ENCODE measurements around the gene ZNF24. TPM values are rescaled to one million over a fixed set of nuclear protein-coding genes. Genes with fewer than 3 reads are reported as not detected.

Gene ZNF24
- polyA plus RNA-seq (ENCODE audit: insufficient read length), result 28.1 TPM

DNA sequence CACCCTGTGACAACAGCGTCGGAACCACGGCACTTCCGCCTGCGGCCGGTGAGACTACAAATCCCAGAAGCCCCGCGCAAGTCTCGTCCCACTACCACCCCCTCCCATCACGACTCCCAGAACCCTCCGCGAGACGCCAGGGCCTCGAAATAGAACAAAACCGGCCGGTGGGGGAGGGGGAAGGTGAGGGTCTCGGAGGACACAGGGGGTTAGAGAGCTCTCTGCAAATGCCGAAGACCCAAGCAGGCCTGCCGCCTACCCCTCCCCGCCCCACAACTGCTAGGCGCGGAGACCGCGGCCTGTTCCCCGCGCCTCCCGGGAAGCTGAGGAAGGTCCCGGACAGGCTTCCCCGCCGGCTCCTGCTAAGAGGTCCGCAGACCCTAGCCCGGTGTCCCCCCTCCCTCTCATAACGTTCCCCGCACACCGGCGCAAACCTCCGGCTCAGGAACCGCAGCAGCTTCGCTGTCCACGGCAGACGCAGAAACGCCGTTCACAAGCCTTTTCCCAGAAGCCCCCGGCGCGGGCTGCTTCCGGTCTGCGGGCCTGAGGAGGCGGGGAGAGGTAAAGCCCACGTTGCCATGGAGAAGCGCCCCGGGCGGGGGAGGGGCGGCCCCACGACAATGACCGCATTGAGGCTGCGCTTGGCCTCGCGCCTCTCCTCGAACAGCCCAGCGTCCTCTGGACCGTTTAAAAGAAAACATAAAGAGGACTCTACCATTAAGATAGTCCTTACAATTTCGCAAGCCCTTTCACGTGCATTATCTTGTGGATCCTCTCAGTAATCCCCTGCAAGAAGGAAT lies at the start of gene ZNF24:
TSS of gene ZNF24 (minus strand) at position 485 of the 800 bp plus-strand sequence. CDS start 3,770 bp downstream, outside the sequence.
- DNase-seq, result peak; percentile 97

DNA sequence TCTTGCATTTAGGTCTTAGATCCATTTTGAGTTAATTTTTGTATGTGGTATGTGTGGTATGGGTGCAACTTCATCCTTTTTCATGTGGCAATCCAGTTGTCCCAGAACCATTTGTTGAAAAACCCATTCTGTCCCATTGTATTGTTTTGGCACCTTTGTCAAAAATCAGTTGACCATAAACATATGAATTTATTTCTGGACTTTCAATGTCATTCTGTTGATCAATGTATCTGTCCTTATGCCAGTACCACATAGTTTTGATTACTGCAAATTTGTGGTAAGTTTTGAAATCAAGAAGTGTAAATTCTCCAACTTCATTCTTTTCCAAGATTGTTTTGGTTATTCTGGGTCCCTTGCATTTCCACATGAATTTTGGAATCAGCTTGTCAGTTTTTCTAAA lies 49.5 kb upstream of the ZNF24 start:
- DNase-seq, result no peak

DNA sequence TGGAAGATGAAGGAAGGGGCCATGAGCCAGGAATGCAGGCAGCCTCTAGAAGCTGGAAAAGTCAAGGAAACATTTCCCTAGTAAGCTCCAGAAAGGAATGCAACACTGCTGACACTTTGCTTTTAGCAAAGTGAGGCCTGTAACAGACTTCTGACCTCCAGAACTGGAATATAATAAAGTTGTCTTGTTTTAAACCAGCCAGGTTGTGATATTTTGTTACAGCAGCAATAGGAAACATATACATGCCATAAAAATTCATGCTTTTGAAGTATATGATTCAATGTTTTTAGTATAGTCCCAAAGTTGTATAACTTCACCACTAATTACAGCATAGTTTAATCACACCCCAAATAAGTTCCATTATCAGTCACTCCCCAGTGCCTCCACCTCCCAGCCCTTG lies 48.2 kb upstream of the ZNF24 start:
- no peak for DNase-seq

DNA sequence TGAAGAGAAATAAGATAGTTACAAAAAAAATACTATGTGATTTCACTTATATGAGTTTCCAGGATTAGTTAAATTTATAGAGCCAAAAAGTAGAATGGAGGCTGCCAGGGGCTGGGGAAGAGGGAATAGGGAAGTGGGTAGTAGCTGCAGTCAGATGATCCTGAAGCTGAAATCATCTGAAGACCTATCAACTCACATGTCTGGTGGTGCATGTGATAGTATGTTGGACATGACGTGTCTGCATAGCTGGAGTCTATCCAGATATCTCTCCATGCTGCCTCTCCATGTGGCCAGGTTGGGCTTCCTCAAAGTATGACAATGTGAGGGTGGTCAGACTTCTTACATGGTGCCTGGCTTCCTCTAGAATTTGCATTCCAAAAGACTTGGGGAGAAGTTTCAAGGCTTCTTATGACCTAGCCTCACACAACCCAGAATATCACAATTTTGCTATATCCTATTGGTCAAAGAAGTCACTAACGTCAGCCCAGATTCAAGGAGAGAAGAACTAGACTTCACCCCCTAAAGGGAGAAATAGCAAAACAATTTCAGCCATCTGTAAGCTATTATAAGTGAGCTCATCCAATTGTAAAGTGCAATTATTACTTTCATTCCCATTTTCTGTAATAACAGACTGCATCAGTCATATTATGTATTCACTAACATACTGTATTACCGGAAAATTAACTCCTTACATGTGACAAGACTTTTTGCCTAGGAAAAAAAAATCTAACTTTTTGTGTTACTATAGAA lies 46.9 kb upstream of the ZNF24 start:
- DNase-seq, result no peak

DNA sequence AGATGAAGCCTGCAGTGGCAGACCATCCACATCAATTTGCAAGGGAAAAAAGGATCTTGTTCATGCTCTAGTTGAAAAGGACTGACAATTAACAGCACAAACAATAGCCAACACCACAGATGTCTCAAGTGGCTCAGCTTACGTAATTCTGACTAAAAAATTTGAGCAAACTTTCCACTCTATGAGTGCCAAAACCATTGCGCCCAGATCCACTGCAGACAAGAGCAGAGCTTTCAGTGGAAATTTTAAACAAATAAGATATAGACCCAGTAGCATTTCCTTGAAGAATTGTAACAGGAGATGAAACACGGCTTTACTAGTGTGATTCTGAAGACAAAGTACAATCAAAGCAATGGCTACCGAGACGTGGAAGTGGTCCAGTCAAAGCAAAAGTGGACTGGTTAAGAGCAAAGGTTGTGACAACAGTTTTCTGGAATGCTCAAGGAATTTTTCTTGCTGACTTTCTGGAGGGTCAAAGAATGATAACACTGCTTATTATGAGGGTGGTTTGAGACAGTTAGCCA lies 44.9 kb upstream of the ZNF24 start:
- DNase-seq, result no peak

DNA sequence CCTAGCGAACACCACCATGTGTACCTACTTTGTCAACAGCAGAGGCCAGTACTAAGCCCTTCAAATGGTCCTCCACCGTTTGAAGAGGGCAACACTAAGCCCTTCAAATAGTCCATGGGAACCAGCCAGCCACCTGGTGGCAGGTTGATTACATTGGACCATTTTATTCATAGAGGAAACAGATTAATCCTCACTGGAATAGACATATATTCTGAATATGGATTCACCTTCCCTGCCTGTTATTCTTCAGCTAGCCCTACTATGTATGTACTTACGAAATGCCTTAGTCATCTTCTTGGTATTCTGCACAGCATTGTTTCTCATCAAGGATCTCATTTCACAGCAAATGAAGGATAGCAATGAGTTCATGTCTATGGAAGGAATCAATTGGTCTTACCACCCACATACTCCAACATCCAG lies 42.9 kb upstream of the ZNF24 start:
- DNase-seq, result no peak

DNA sequence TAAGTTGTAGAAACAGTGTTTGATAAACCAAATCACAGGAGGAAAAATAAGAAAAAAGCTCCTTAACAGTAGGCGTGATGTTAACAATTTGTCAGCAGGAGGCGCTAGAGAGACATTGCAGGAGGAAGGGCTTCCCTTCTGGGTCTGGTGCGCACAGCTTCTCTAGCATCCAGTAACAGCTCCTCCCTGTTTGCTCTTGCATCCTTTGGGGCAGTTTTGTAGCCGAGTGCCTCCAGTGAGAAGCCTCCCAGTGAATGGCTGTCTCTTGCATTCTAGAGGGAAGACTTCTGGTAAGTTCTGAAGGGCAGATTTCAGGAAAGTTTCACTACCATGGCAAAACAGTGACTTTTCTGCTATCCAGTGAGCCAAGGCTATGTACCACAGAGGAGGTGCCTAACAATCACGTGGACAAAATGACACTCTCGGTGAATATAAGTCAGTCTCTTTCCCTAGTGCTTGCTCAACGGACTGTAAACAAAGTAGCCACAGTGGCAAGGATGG lies 42.4 kb upstream of the ZNF24 start:
- peak; percentile 48 for DNase-seq

DNA sequence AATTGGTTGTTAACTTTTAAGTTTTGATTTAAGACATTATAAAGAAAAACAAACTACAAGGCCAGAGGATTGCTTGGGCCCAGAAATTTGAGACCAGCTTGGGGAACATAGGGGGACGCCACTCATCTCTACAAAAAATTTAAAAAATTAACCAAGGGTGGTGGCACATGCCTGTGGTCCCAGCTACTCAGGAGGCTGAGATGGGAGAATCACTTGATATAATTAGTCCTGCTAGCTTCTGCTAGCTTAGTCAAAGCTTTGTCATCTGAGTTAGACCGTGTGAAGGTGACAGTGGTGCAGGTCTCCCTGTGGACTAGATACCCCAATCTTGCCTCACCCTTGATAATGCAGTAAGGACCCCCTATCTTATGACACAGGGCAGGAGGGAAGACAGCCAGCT lies 38.9 kb upstream of the ZNF24 start:
- DNase-seq, result no peak

DNA sequence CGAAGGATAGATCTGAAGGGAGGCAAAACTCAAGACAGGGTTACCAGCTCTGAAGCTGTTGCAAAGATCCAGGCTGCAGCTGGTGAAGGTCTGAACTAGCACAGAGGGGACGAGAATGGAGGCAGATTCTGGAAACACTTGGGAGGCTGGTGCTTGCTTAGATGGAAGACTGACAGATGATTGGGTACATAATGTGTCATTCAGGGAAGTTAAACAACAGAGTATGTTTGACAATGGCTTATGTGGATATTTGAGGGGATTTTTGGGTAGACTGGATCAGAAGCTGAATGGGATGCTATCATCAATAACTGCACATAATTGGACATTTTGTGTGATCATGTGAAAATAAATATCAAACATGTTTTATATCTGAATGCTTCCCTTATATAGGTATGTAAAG lies 35.2 kb upstream of the ZNF24 start:
- no peak for DNase-seq

DNA sequence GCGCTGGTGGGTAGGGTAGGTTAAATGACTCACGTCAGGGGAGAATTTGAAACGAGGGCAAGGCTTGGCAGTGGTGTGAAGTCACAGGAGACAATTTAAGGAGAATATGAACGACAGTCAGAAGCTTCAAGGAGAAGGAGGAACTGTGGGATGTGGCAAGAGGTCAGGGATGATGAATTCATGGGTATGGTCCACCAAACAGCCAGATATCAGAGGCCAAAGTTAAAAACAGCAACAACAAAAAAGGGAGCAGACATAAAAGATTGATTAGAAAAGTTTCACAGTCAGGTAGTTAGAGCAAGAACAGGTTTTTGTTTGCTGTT lies 34.3 kb upstream of the ZNF24 start:
- DNase-seq, result no peak

DNA sequence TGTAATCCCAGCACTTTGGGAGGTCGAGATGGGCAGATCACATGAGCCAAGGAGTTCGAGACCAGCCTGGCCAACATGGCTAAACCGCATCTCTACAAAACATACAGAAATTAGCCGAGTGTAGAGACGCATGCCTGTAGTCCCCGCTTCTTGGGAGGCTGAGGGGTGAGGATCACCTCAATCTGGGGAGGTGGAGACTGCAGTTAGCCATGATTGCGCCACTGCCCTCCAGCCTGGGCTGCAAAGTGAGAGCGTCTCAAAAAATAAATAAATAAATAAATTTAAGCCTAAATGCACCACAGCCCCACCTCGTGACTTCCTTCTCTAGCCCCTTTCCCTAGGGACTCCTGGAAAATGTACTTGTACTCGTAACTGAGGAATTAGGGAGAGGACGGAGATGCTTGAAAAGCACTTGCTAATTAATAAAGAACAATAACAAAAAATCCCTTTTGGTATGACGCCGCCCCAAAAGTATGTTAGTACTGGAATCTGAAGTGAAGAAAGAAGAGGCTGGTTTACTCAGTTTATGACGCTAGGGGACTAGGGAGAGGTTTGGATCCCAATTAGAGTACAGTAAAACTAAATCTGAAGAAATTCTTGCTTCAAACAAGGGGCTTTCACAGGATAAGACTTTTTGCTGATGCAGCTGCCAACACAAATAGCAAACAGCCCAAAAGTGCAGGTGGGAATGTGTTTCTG lies 33.8 kb upstream of the ZNF24 start:
- DNase-seq, result no peak

DNA sequence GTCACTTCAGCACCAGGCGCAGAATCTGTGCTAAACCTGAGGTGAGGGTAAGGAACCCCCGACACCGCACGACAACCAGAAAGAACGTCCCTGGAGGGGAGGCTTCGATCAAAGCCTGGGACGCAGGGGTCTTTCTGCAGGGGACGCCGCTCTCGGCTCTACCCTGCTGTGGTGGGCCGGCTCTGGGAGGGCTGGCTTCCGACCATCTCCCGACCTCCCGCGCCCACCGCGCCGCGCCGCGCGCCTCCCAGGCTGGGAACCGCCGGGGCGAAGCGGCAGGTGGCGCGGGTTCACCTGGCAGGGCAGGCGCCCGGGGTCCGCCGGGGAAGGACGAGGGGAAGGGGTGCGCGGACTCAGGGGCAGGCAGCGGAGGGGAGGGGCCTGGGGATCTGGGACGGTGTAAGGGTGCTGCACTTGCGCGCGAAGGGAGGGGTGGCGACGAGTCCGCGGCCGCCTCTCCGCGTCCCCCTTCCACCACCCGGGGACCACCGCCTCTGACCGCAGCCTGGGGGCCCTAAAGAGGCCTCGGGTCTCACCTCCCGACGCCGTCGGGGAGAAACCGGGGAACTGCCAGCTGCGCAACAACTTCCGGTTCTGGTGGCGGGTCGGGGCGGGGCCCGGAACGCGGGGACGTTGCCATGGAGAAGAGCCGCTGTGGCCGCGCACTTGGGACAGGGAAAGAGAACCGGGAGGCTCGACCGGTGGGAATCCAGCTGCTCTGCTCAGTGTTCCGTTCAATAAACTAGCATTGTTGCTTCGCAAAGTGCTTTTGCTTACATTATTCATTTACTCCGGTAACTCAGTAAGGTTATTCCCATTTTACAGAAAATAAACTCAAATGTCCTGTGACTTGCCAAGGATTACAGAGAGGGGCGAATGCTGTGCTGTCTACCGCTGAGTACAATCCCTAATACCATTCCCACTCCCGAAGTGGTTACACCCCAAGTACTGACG lies 32.8 kb upstream of the ZNF24 start, which contains the start of gene ZNF396:
TSS of gene ZNF396 (minus strand) at position 596 of the 954 bp plus-strand sequence. CDS start 3,045 bp downstream, outside the sequence.
- DNase-seq, result peak; percentile 68

DNA sequence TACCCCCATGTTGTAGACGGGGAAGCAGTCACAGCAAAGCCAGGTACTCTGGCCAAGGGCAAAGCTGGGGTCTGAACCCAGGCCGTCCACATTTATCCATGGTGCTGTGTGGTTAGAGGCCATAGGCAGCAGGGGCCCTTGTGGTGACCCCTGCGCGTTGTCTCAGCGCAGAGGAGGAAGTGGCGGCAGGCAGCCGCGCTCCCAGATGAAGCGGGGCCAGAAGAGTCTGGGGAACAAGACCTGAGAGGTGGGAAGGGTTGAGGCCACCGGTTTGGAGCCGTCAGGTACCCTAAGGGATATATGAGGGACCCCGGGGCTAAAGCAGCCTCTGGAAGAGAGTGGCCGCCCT lies 32.1 kb upstream of the ZNF24 start:
- DNase-seq, result no peak

DNA sequence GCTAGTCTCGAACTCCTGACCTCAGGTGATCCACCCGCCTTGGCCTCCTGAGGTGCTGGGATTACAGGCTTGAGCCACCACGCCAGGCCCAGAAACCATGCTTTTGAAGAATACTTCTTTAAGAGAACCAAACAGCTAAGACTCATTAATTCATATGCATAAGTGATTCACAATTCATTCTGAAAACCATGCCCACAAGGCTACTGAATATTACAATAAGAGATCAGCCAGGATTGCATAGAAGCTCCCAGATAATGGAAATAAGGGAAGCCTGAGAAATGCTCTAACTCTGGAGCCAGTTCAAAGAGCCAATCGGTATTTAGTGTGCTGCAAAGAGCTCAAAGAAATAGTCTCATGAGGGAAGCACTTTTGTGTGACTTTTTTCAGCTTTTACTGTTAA lies 30.5 kb upstream of the ZNF24 start:
- DNase-seq, result no peak

DNA sequence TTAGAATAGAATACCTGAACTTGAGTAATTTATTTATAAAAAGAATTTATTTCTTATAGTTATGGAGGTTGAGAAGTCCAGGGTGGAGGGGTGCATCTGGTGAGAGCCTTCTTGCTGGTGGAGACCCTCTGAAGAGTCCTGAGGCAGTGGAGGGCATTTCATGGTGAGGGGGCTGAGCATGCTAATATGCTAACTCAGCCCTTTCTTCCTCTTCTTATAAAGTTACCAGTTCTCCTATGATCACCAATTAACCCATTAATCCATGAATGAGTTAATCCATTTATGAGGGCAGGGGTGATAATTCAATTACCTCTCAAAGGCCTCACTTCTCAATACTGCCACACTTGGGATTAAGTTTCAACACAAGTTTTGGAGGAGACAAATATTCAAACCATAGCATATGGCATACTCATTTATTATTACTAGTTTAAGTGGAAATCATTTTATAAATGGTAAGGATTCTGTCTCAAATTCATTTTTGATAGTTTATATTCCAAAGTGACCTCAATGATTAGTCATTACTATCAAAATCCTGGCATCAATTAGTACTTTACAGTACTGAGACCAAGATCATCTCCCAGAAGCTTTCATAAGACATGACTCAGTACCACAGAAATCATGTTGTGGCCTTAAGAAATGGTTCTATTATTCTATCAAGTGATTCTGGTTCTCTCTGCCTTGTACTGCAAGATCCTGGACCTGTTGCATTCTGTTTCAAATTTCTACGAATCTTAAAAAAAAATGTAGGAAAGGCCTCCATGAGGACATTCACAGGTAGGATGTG lies 27.4 kb upstream of the ZNF24 start:
- DNase-seq, result no peak

DNA sequence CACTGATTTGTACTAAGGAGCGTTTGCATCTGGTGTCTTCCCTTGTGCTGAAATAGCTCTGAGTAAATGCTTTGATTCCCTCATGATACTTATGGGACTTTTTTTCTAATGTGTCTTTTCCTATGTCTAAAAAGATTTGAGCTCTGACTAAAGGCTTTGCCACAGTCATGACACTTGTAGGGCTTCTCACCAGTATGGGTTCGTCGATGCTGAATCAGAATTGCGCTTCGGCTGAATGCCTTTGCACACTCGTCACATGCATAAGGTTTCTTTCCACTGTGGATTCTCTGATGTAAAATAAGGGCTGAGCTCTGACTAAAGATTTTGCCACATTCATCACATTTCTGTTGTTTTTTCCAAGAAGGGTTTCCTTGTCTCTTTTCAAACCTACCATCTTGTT lies 24.9 kb upstream of the ZNF24 start:
- DNase-seq, result no peak

DNA sequence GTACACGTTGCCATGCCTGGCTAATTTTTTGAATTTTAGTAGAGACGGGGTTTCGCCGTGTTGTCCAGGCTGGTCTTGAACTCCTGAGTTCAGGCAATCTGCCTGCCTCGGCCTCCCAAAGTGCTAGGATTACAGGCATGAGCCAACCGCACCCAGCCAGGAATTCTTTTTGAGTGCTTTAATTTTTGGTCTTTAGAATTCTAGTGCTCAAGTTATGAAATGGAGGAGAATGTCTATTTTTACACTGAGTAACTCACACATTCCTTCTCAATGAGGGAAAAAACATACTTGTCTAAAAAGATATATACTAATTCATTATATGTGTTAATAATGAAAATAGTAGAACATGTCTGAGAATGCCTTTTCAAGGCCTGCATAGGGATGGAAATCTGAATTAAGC lies 24.4 kb upstream of the ZNF24 start:
- no peak for DNase-seq

DNA sequence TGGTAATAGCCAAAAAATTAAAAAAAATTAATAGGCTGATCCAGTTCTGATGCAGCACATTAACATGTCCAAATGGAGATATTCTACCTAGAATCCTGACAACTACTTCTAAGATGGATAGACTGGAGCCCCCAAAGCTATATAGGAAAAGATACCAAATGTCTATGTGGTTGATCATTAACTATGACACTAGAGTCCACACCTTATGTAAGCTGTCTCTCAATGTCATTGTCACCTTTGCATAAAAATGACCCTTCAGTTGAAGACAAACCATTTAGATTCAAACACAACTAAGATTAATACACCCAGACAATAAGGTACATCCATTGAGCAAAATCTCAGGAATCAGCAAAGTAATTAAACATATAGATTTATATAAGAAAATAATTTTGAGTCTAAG lies 18.3 kb upstream of the ZNF24 start:
- no peak for DNase-seq

DNA sequence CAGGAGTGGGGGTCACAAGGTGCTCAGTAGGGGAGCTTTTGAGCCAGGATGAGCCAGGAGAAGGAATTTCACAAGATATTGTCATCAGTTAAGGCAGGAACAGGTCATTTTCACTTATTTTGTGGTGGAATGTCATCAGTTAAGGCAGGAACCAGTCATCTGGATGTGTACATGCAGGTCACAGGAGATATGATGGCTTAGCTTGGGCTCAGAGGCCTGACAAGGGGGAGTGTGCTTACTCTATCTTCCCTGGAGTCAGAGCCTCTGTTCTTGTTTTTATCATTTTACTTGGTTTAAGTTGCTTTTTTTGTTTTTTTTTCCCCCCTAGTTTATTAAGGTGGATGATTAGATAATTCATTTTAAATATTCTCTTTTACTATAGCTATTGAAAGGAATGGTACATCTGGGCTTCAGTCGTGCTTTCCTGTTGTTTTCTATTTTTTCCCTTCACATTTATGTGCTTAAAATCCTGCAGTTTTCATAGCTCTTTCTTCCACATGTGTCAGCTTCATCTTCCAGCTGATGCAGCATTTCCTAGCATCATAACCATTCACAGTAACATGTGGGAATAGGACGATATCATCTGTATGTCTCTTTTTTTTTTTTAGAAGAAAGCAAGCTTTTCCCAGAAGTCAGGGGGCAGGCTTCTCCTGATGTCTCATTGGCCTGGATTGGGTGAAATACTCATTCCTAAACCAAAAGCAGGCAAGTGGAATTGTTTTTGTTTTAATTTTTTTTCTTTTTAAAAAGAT lies 17.5 kb upstream of the ZNF24 start:
- no peak for DNase-seq

DNA sequence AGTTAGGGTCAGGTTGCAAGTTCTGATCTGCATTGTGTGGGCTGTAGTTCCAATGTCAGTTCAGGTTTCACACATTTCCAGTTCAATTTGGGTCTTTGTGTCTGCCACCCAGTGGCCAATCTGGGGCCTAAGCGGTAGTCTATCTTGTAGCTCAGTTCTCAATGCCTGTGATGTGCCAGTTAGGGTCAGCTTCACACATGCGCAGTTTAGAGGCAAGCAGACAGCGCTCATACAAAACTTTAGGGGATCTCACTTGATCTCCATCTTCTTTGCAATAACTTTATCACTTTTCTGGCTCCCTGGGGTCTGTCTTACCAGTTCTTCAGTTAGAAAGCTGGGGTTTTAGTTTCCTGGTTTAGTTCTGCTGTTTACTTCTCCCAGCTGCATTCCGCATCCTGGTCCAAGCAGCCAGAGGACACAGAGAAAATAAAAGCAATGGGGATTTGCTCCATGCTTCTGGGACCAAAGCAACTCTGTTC lies 11.0 kb upstream of the ZNF24 start:
- peak; percentile 56 for DNase-seq
